GM06990 (cell line): Measurements from ENCODE around the gene CCDC117.
A peak's percentile ranks its signal among the peaks of the same experiment; 100 is the strongest.
"Not testable (repeated sequence)": the region's sequence is repeated elsewhere in the genome, so short reads cannot be mapped to it uniquely, and the experiment has no call there.

Experiments
- DNase-seq: peaks from one replicate; pipeline ENCODE4 v3.0.0-alpha.2; 2011; ENCODE audit not compliant: insufficient read length; ENCODE audit errors: extremely low read depth
- H3K27me3 ChIP-seq: replicated peaks from 2 replicates; pipeline ENCODE4 v1.6.0; 2011; ENCODE audit warnings: low read length; ENCODE audit not compliant: control insufficient read depth, insufficient read depth
- H3K36me3 ChIP-seq: 2 replicates; pipeline ENCODE4 v1.5.1; 2011; ENCODE audit warnings: low read length; ENCODE audit not compliant: control insufficient read depth, insufficient read depth
- H3K4me3 ChIP-seq: replicated peaks from 2 replicates; pipeline ENCODE4 v1.5.1; 2011; ENCODE audit warnings: low read depth, mild to moderate bottlenecking, control low read depth, low read length
- TF ChIP-seq, protein P1 (sequence below): IDR thresholded peaks from 2 replicates; pipeline ENCODE4 v1.5.1; 2011; ENCODE audit warnings: low read length, control low read depth, mild to moderate bottlenecking, inconsistent platforms; ENCODE audit not compliant: insufficient read depth, poor library complexity, severe bottlenecking

CCDC117 gene

DNA sequence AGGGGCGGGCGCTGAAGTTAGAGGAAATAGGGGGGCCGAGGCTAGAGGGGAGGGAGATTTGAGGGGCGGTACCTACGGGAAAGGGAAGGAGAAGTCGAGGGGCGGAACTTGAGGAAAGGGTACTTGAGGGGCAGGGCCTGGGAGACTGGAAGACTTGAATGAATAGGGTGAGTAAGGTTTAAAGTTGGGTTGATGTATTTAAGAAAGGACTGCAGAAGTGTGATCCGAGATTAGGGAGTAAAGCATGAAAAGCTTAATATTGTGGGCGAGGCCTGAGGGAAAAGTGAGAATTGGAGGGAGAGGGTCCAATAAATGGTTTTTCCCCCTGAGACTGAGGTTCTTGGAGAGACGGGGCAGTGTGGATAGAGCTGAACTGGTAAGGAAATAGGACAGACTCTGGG lies 29.9 kb upstream of the CCDC117 start:
- Histone ChIP-seq H3K36me3 (peaks cover 5% of the 10 kb centered on the region), H3K27me3 (no peaks in the 10 kb centered on the region), H3K4me3 (peak overlapping the region; percentile 92)
- TF ChIP-seq, protein P1, sequence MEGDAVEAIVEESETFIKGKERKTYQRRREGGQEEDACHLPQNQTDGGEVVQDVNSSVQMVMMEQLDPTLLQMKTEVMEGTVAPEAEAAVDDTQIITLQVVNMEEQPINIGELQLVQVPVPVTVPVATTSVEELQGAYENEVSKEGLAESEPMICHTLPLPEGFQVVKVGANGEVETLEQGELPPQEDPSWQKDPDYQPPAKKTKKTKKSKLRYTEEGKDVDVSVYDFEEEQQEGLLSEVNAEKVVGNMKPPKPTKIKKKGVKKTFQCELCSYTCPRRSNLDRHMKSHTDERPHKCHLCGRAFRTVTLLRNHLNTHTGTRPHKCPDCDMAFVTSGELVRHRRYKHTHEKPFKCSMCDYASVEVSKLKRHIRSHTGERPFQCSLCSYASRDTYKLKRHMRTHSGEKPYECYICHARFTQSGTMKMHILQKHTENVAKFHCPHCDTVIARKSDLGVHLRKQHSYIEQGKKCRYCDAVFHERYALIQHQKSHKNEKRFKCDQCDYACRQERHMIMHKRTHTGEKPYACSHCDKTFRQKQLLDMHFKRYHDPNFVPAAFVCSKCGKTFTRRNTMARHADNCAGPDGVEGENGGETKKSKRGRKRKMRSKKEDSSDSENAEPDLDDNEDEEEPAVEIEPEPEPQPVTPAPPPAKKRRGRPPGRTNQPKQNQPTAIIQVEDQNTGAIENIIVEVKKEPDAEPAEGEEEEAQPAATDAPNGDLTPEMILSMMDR, result no peak
- no peak for DNase-seq

DNA sequence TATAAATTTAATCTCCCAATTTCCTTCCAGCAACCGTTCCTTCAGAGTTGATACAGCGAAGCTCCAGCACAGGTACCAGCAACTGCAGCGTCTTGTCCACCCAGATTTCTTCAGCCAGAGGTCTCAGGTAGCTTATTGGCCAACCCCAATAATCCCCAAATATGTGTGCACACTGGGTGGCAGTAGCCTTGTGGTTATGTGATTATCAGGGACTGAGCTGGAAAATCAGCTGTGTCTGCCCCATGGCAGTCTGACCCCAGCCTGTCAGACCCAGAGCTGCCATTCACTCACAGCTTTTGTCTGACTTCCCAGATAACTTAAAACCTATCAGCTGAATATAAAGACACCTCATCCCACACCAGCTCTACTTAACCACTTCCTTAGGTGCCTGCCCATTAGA lies 28.6 kb upstream of the CCDC117 start:
- no peak for DNase-seq
- TF ChIP-seq, protein P1, result no peak
- H3K4me3 ChIP-seq, result no peak overlapping the region
- H3K36me3 ChIP-seq, result peaks cover 6% of the 10 kb centered on the region
- H3K27me3 ChIP-seq, result no peaks in the 10 kb centered on the region

DNA sequence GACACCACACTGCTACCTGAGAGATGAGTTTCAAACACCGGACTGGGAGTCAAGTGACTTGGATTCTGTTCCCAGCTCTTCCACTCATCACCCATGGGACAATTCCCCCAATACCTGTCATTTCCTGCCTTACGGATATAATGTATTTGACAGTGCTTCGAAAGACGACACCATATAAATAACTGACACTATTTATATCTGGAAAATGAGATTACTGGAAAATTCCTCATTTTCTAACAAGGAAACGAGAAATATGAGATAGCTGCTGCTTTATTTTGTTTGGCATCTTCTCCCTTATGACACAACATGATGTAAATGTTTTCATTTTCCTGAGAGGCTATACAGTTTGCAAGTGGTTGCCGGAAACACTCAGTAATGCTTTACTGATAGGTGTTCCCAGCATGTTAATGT lies 22.0 kb upstream of the CCDC117 start:
- H3K36me3 ChIP-seq, result peaks cover 5% of the 10 kb centered on the region
- no peaks in the 10 kb centered on the region for H3K27me3 ChIP-seq
- no peak overlapping the region for H3K4me3 ChIP-seq
- TF ChIP-seq, protein P1, result no peak
- DNase-seq, result no peak

DNA sequence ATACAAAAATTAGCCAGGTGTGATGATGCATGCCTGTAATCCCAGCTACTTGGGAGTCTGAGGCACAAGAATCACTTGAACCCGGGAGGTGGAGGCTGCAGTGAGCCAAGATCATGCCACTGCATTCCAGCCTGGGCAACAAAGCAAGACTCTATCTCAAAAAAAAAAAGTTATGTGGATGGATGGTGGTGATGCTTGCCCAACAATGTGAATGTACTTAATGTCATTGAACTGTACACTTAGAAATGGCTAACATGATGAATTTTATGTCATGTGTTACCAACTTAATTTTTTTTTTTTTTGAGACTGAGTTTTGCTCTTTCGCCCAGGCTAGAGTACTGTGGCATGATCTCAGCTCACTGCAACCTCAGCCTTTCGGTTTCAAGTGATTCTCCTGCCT lies 18.0 kb upstream of the CCDC117 start:
- not testable (repeated sequence) for DNase-seq, H3K36me3 ChIP-seq, H3K27me3 ChIP-seq, H3K4me3 ChIP-seq

DNA sequence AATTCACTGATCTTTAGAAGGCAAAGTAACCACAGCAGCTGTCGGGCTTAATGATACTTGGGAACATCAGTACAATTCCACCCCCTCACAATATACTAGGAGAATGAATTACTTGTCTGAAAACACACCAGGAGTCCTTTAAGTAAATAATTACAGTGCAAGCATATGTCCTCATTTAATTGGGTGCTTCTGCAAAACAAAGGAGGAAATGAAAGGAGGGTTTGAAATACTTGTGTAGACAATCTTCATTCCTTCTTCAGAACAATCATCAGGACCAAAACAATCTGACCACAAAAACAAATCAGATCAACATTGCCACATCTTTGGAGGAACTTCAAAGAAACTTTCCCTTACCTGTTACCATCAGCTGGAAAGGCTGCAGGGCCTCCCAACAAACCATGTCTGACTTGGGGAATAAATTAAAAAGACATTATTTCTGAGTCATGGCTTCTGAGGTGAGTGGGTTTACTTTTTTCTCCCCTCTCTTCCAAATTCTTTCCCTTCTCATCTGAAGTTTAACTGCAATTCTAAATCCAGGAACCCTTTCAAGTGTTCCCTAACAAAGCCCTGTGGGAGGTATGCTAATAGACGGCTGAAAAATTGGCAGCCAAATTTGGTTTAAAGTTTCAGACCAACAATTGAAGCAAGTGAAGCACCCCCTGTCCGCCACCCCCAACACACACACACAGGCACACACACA lies 12.5 kb upstream of the CCDC117 start:
- TF ChIP-seq, protein P1, result no peak
- Histone ChIP-seq H3K4me3 (no peak overlapping the region), H3K27me3 (no peaks in the 10 kb centered on the region), H3K36me3 (no peaks in the 10 kb centered on the region)
- DNase-seq, result no peak

DNA sequence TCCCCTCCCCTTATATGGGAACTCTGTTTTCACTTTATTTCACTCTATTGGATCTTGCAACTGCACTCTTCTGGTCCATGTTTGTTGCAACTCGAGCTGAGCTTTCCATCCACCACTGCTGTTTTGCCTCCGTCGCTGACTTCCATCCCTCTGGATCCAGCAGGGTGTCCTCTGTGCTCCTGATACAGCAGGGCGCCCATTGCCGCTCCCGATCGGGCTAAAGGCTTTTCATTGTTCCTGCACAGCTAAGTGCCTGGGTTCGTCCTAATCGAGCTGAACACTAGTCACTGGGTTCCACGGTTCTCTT lies 11.1 kb upstream of the CCDC117 start:
- H3K27me3 ChIP-seq, result no peaks in the 10 kb centered on the region
- DNase-seq, result no peak

DNA sequence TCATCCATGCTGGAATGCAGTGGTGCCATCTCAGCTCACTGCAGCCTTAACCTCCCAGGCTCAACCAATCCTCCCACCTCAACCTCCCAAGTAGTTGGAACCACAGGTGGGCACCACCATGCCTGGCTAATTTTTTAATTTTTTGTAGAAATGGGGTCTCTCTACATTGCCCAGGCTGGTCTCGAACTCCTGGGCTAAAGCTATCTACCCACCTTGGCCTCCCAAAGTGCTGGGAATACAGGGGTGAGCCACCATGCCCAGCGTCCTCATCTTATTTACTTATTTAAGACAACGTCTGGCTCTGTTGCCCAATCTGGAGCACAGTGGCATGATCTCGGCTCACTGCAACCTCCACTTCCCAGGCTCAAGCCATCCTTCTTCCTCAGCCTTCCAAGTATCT lies 10.5 kb upstream of the CCDC117 start:
- not testable (repeated sequence) for H3K27me3 ChIP-seq, H3K36me3 ChIP-seq

More for the DNA sequence above, 11.1 kb upstream of the CCDC117 start:
- no peak overlapping the region for H3K4me3 ChIP-seq
- H3K36me3 ChIP-seq, result no peaks in the 10 kb centered on the region
- TF ChIP-seq, protein P1, result no peak

More for the DNA sequence above, 10.5 kb upstream of the CCDC117 start:
- not testable (repeated sequence) for DNase-seq, H3K4me3 ChIP-seq
